ENCODE results near the gene COLEC11. TPM values are rescaled to one million over a fixed set of nuclear protein-coding genes. Genes with fewer than 3 reads are reported as not detected.

Gene COLEC11
- polyA plus RNA-seq, 1 donor = 1.5 TPM

- no peaks in the 10 kb centered on the region for H3K36me3 ChIP-seq (ENCODE audit: control insufficient read depth, insufficient read depth, low read length)
- H3K9me3 ChIP-seq (ENCODE audit: control insufficient read depth, low read depth, low read length) = peaks cover 3% of the 10 kb centered on the region
- no peak overlapping the region for H3K27ac ChIP-seq (ENCODE audit: low read length)
- H3K4me3 ChIP-seq (ENCODE audit: low read length) = no peak overlapping the region
- no peaks in the 10 kb centered on the region for H3K4me1 ChIP-seq (ENCODE audit: control insufficient read depth, insufficient read depth, low read length)
- 80% methylated on average over 1 of the region's 6 CpGs for WGBS (ENCODE audit: insufficient coverage, low lambda C conversion rate)
- DNase-seq = no peak
- H3K27me3 ChIP-seq (ENCODE audit: control insufficient read depth, insufficient read depth, low read length) = peaks cover 4% of the 10 kb centered on the region
These were observed 2.7 kb downstream of the COLEC11 start for GRCh38 chr2:3597567-3597966.

DNA sequence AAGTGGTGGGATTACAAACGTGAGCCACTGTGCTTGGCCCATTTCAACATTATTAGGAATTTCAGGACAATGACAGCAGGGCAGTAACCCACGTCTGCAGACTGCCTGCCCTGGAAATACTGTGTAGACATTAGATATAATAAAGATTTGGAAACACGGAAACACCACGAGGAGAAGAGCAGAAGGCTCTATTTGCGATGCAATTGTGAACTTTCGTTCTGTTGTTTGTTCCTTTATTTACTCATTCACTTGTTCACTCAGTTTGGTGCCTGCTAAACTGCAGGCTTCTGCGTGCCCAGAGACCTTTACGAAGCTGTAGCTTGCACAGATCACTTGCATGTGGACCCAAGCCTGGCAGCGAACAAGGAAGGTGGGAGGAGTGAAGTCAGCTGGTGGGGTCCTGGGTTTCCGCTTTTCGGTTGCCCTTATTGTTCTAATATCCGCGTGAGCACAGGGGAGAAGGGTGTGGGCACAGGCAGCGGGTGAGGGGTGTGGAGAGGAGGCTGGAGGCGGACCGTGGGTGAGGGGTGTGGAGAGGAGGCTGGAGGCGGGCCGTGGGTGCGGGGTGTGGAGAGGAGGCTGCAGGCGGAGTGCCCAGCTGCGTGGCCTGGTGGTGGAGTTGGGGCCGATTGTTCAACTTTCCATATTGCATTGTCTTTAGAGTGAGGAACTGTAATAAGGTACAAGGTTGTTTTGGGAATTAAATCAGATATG, 3.4 kb downstream of the COLEC11 start:
- Histone ChIP-seq H3K9me3 (ENCODE audit: control insufficient read depth, low read depth, low read length) (peaks cover 3% of the 10 kb centered on the region), H3K36me3 (ENCODE audit: control insufficient read depth, insufficient read depth, low read length) (no peaks in the 10 kb centered on the region), H3K4me1 (ENCODE audit: control insufficient read depth, insufficient read depth, low read length) (no peaks in the 10 kb centered on the region), H3K4me3 (ENCODE audit: low read length) (no peak overlapping the region), H3K27ac (ENCODE audit: low read length) (no peak overlapping the region), H3K27me3 (ENCODE audit: control insufficient read depth, insufficient read depth, low read length) (peaks cover 7% of the 10 kb centered on the region)
- no peak for DNase-seq
- 42% methylated on average over 3 of the region's 22 CpGs for WGBS (ENCODE audit: insufficient coverage, low lambda C conversion rate)

GRCh38 chr2:3598912-3599854, 4.3 kb downstream of the COLEC11 start:
- Histone ChIP-seq H3K4me1 (ENCODE audit: control insufficient read depth, insufficient read depth, low read length) (no peaks in the 10 kb centered on the region), H3K9me3 (ENCODE audit: control insufficient read depth, low read depth, low read length) (peaks cover 3% of the 10 kb centered on the region), H3K27ac (ENCODE audit: low read length) (no peak overlapping the region), H3K4me3 (ENCODE audit: low read length) (no peak overlapping the region), H3K27me3 (ENCODE audit: control insufficient read depth, insufficient read depth, low read length) (peaks cover 7% of the 10 kb centered on the region), H3K36me3 (ENCODE audit: control insufficient read depth, insufficient read depth, low read length) (no peaks in the 10 kb centered on the region)
- DNase-seq = no peak
- WGBS (ENCODE audit: insufficient coverage, low lambda C conversion rate) = 72% methylated on average over 2 of the region's 22 CpGs

DNA sequence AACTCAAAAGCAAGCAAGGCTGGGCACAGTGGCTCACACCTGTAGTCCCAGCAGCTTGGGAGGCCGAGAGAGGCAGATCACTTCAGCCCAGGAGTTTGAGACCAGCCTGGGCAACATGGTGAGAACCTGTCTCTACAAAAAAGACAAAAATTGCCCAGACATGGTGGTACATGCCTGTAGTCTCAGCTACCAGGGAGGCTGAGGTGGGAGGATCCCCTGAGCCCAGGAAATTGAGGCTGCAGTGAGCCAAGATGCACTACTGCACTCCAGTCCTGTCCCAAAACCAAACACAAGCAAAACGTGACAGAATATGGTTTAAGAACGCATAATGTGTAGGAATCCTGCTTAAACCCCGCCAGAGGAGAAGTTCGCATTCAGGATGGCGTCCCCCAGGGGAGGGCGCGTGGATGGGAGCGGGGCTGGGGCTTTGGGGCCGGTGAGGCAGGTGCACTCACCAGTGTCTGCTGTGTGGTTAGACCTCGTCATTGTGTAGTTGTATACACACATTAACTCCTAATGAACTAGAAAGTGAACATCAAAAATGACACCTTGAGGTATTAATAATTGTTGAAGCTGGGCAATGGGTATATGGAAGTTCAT, 5.4 kb downstream of the COLEC11 start:
- no peaks in the 10 kb centered on the region for H3K36me3 ChIP-seq (ENCODE audit: control insufficient read depth, insufficient read depth, low read length)
- no CpG with 5 or more reads among the region's 11 CpGs for WGBS (ENCODE audit: insufficient coverage, low lambda C conversion rate)
- DNase-seq = no peak
- H3K4me1 ChIP-seq (ENCODE audit: control insufficient read depth, insufficient read depth, low read length) = no peaks in the 10 kb centered on the region
- H3K27me3 ChIP-seq (ENCODE audit: control insufficient read depth, insufficient read depth, low read length) = peaks cover 4% of the 10 kb centered on the region
- H3K9me3 ChIP-seq (ENCODE audit: control insufficient read depth, low read depth, low read length) = no peaks in the 10 kb centered on the region
- H3K4me3 ChIP-seq (ENCODE audit: low read length) = no peak overlapping the region
- no peak overlapping the region for H3K27ac ChIP-seq (ENCODE audit: low read length)

GRCh38 chr2:3601561-3602271, 6.8 kb downstream of the COLEC11 start:
- H3K9me3 ChIP-seq (ENCODE audit: control insufficient read depth, low read depth, low read length) = no peaks in the 10 kb centered on the region
- H3K4me1 ChIP-seq (ENCODE audit: control insufficient read depth, insufficient read depth, low read length) = no peaks in the 10 kb centered on the region
- H3K36me3 ChIP-seq (ENCODE audit: control insufficient read depth, insufficient read depth, low read length) = no peaks in the 10 kb centered on the region
- DNase-seq = no peak
- peaks cover 4% of the 10 kb centered on the region for H3K27me3 ChIP-seq (ENCODE audit: control insufficient read depth, insufficient read depth, low read length)
- no peak overlapping the region for H3K27ac ChIP-seq (ENCODE audit: low read length)
- H3K4me3 ChIP-seq (ENCODE audit: low read length) = no peak overlapping the region
- 100% methylated on average over 1 of the region's 22 CpGs for WGBS (ENCODE audit: insufficient coverage, low lambda C conversion rate)

GRCh38 chr2:3602553-3603339, 7.8 kb downstream of the COLEC11 start:
- no peak overlapping the region for H3K4me3 ChIP-seq (ENCODE audit: low read length)
- H3K36me3 ChIP-seq (ENCODE audit: control insufficient read depth, insufficient read depth, low read length) = no peaks in the 10 kb centered on the region
- WGBS (ENCODE audit: insufficient coverage, low lambda C conversion rate) = 92% methylated on average over 4 of the region's 25 CpGs
- H3K27me3 ChIP-seq (ENCODE audit: control insufficient read depth, insufficient read depth, low read length) = peaks cover 4% of the 10 kb centered on the region
- no peak for DNase-seq
- H3K9me3 ChIP-seq (ENCODE audit: control insufficient read depth, low read depth, low read length) = no peaks in the 10 kb centered on the region
- H3K27ac ChIP-seq (ENCODE audit: low read length) = no peak overlapping the region
- no peaks in the 10 kb centered on the region for H3K4me1 ChIP-seq (ENCODE audit: control insufficient read depth, insufficient read depth, low read length)

DNA sequence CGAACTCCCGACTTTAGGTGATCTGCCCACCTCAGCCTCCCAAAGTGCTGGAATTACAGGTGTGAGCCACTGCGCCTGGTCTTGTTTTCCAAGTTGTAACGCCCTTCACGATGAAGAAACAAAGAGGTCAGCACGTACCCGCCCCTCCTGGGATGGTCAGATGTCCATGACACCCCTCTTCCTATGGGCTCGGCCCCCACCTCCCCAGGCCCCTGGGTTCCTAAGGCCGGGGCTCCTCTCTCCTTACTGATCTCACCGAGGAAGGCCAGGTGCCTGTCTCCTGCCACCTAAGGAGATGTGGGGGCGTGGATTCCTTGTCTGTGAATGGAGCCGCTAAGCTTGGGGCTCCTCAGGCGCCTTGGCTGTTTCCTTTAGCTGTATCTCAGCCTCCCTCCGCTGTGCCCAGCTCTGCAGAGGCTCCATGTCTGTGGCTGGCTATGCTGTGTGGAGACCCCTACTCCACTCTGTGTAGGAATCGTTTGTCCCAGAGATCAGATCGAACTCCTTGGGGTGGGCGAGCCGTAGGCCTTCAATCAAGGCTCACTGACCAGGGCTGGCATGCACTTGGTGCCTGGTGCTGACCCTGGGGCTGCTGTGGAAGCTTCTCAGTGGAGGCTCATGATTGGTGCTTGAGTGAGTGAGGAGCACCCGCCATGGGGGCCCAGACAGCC, 8.8 kb downstream of the COLEC11 start:
- Histone ChIP-seq H3K4me1 (ENCODE audit: control insufficient read depth, insufficient read depth, low read length) (no peaks in the 10 kb centered on the region), H3K27ac (ENCODE audit: low read length) (no peak overlapping the region), H3K4me3 (ENCODE audit: low read length) (no peak overlapping the region)

DNA sequence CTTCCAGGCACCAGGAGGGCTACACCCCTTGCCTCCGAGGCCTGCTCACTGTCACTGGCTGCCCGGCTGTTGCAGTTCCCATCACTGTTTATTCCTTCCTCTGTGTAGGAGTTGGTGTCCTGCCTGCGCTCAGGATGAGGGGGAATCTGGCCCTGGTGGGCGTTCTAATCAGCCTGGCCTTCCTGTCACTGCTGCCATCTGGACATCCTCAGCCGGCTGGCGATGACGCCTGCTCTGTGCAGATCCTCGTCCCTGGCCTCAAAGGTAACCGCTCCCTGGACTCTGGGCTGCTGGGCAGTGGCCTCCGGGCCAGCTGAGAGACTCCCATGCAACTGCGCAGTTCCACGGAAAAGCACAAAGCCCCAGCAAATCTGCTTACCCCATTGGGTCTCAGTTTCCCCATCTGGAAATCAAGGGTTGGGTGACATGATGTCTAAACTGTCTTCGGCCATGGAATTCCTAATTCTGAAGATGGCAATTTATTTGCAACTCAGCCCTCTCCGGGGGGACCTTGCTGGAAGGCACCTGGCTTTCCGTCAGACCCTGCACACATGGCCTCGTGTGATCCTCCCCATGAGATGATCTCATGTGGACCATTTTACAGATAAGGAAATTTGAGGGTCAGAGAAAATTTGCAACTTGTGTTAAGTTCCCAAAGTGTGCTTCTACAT, 9.4 kb downstream of the COLEC11 start:
- Histone ChIP-seq H3K4me3 (ENCODE audit: low read length) (no peak overlapping the region), H3K27ac (ENCODE audit: low read length) (no peak overlapping the region), H3K9me3 (ENCODE audit: control insufficient read depth, low read depth, low read length) (no peaks in the 10 kb centered on the region), H3K4me1 (ENCODE audit: control insufficient read depth, insufficient read depth, low read length) (no peaks in the 10 kb centered on the region), H3K36me3 (ENCODE audit: control insufficient read depth, insufficient read depth, low read length) (no peaks in the 10 kb centered on the region), H3K27me3 (ENCODE audit: control insufficient read depth, insufficient read depth, low read length) (peaks cover 4% of the 10 kb centered on the region)
- WGBS (ENCODE audit: insufficient coverage, low lambda C conversion rate) = no CpG with 5 or more reads among the region's 16 CpGs
- no peak for DNase-seq

More for the DNA sequence above, 8.8 kb downstream of the COLEC11 start:
- Histone ChIP-seq H3K27me3 (ENCODE audit: control insufficient read depth, insufficient read depth, low read length) (peaks cover 4% of the 10 kb centered on the region), H3K36me3 (ENCODE audit: control insufficient read depth, insufficient read depth, low read length) (no peaks in the 10 kb centered on the region), H3K9me3 (ENCODE audit: control insufficient read depth, low read depth, low read length) (no peaks in the 10 kb centered on the region)
- DNase-seq = no peak
- WGBS (ENCODE audit: insufficient coverage, low lambda C conversion rate) = no CpG with 5 or more reads among the region's 19 CpGs
